HuH-7.5 (cell line): ENCODE measurements around the gene EYA2.

Experiments
- DNase-seq: peaks from one replicate; pipeline ENCODE4 v3.0.0; 2011; ENCODE audit warnings: low spot score

The EYA2 gene

GRCh38 chr20:47007826-47008655 is 113.4 kb downstream of the EYA2 start:
- DNase-seq, result no peak

DNA sequence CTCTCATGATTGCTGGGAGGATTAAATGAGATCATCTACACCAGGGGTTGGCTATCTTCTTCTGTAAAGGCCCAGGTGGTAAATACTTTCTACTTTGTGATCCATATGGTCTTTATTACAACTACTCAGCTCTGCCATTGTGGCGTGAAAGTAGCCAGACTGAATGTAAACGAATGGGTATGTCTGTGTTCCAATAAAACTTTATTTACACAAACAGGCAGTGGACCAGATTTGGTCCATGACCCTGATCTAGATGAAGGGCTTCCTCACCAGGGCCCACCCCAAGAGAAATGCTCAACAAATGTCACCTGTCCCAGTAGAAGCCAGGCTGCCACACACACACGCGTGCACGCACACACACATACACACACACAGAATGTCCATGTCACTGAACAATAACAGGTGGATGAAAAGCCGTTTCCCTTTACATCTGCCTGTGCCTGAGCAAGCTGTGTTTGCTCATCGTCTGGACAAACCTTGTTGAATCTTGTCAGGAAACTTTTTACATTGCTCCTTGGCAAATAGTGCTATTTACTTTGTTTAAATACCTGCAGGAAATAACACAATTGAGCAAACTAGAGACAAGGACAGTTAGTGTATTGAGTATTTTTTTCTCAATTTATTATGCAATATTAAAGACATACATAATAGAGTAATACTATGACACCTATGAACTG is 114.3 kb downstream of the EYA2 start:
- DNase-seq, result no peak

GRCh38 chr20:47009784-47010183 is 115.1 kb downstream of the EYA2 start:
- no peak for DNase-seq

DNA sequence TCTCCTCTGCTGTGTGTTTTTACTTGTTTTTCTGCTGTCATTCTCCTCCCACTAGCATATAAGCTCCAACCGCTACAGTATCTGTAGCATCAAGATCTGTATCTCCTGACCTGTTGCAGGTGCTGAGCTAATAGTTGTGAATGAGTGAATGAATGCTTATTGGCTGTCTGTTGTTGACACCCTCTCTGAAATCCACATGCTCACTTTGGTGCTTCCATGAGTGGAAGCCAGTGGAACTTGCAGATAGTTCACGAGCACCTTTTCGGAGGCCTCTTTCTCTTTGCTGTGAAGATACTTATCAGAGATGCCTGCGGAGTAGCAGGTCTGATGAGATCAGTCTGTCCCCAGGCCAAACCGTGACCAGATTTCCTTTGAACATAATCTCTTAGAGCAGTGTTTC is 117.3 kb downstream of the EYA2 start:
- no peak for DNase-seq

DNA sequence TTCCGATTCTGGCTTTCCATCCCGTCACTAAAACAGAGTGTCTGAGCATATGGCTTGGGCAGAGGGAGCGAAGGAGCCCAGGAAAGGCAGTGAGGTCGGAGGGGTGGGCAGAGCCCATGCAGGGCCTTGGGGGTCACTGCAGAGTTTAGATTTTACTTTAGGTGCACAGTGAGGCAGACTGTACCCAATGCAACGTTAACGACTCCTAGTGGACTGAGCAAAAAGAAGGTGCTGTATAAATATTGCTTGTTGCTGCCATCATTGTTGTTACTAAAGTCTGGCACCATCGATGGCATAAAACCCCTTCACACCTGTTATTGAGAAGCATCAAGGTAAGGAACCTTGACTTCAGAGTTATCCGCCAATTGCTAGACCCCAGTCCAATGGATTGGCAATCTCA is 119.0 kb downstream of the EYA2 start:
- no peak for DNase-seq

GRCh38 chr20:47016068-47016664 is 121.5 kb downstream of the EYA2 start:
- DNase-seq, result no peak

DNA sequence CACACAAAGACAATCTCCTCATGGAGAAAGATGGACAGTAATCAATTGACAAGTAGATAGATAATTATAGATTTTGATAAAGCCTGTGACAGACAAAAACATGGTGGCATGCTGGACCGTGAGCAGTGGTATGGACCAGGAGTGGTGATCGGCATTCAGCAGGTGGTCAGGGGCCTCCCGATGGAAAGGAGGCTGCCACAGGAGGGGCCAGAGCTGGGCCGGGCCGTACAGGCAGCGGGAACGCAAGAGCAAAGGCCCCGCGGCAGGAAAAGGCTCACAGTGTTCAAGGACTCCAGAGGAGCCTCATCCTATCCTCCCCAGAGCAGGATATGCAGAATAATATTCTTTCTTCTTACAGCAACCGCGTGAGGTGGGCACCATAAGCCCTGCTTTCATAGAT is 123.7 kb downstream of the EYA2 start:
- DNase-seq, result no peak

- no peak for DNase-seq
These were observed 124.6 kb downstream of the EYA2 start for GRCh38 chr20:47019121-47019824.

- no peak for DNase-seq
These were observed 125.6 kb downstream of the EYA2 start for GRCh38 chr20:47020231-47020630.

DNA sequence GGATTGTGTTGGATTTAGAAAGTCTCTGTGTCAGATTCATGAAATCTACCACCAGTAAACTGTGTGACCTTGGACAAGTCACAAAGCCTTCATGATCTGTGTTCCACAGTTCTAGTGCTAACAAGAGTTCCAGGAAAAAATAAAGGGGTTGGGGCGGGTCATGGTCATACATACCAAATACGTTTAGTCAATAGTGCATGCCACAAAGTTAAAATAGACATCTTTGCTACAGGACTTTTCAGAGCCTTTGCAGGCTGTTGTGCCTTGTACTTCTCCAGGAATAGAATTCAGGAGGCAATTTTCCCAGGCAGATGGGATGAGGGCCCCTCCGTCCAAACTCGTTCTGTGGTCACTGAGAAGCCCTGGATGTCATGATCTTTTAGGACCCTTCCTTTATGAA is 127.2 kb downstream of the EYA2 start:
- DNase-seq, result no peak

DNA sequence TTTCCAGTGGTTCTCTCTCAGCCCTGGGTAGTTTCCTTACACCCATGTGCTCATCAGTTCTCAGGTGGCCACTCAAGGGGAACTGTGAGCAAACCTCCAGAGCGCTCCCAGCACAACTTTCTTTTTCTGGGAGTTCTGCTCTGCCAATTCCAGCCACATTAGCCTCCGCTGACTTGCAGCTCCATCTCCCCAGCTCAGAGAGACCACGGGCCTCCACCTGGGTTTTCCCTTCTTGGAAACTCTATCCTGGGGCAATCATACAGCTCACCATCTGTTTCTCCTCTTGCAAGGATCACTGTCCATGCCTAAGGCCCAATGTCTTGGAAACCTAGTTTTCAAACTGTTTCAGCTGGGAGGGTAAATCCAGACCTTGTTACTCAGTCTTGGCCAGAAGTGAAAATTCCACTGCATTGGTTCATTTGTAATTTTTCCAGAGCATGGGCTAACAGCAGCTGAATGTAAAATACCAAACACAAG is 129.9 kb downstream of the EYA2 start:
- no peak for DNase-seq

GRCh38 chr20:47027042-47027441 is 132.4 kb downstream of the EYA2 start:
- no peak for DNase-seq

DNA sequence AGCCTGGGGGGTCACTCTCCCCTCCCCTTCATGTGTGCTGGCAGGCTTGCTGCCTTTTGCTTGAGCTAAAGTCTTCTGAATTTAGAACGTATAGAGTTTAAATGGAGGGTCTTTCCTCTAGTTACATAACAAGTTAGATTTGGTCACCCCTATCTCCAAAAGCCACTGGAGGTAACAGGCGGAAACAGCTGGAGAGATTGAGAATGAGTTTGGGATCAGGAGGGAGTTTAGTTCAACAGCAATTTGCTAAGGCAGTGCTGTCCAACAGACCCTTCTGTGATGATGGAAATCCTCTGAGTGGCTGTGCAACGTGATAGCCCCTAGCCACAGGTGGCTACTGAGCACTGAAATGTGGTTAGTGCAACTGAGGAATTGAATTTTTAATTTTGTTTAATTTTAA is 132.8 kb downstream of the EYA2 start:
- DNase-seq, result no peak

DNA sequence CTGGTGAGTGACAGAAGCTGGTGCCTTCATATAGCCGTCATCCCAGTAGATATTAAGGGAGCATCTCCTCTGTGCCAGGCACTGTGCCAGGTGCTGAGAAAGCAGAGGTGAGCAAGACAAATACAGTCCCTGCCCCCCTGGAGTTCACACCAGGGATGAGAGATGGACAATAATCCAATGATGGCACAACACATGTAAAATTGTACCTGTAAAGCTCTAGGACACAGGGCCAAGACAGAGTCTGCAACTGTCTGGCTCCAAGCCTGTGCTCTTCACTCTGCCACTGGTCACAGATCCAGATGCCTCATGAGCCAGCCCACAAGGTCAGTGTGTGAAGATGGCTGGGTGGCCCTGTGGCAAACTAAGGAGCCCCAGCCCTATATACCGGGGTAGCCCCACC is 133.8 kb downstream of the EYA2 start:
- no peak for DNase-seq

DNA sequence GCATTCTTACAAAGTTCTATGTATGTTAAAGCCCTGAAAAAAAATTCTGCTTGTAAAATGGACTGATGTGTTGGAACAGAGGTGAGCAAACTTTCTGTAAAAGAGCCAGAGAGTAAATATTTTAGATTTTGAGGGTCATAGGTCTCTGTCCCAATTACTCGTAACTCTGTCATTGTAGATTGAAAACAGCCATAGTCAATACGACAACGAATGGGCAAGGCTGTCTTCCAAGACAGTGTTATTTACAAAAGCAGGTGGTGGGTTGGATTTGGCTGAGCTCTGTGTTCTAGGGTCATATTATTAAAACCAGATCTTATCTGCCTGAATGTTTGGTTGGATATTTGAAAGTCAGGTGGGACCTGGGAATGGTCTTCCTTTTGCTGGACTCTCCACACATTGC is 135.2 kb downstream of the EYA2 start:
- DNase-seq, result no peak

DNA sequence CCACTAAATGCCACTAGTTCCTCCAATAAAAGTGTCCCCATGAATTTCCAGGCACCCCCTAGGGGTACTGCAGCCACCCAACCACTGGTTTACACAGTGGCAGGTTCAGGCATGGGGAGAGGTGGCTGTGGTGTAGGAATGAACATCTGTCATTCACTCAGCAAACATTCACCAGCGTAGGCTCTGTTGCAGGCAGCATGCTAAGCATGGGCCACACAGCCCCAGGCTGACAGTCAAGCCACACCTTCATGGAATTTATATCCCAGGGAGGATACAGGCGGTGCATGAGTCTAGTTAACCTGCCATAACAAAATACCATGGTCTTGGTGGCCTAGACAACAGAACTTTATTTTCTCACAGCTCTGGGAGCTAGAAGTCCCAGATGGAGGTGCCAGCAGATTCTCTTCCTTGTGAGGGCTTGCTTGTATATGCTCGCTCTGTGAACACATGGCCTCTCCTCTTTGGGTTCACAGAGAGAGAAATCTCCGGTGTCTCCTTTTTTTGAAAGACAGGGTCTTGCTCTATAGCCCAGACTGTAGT is 135.7 kb downstream of the EYA2 start:
- DNase-seq, result no peak

- DNase-seq, result no peak
These were observed 136.4 kb downstream of the EYA2 start for GRCh38 chr20:47031004-47031403.

GRCh38 chr20:47031821-47032220 is 137.2 kb downstream of the EYA2 start:
- no peak for DNase-seq

GRCh38 chr20:47032933-47033578 is 138.4 kb downstream of the EYA2 start:
- DNase-seq, result no peak

DNA sequence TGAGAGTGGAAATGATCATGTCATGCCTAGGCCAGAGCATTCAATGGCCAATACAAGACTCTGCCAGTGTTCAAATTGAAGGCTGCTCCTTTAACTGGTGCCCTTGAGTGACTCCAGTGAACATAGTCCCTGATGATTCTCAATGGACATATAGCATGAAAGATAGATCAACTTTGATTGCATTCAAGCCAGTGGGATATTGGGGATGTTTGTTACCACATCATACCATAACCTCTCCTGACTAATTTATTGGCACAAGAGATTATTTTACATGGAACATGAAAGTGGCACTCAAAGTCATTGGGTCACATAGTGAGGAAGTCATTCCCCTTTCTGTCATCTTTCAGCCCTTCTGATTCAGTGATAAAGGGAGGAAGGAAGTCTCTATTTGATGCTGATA is 139.0 kb downstream of the EYA2 start:
- no peak for DNase-seq

DNA sequence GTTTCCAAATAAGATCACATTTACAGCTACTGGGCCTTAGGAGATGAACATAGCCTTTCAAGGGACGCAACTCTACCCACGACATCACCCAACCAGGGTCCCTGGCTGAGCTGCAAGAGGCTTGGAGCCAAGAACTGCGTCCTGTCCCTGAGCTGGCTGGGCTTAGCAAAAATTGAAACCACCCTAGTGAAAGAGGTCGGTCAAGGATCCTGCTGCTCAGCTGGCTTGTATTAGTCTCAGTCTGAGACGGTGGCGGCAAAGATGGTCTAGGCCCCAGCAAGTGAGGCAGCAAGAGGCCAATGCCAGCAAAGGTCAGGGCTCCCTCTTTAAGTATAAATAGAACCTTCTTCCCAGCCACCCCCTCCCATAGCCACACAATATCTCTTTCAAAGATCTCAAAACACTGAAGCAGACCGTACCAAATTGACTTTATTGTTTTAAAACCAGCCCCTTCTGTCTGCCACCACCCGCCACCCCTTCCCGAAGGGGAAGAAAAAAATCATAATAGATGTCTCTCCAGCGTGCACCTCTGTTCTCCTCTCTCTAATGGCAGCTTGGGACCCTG is 140.5 kb downstream of the EYA2 start:
- no peak for DNase-seq
